ENCODE results near the gene ZFYVE28.

ZFYVE28 gene

DNA sequence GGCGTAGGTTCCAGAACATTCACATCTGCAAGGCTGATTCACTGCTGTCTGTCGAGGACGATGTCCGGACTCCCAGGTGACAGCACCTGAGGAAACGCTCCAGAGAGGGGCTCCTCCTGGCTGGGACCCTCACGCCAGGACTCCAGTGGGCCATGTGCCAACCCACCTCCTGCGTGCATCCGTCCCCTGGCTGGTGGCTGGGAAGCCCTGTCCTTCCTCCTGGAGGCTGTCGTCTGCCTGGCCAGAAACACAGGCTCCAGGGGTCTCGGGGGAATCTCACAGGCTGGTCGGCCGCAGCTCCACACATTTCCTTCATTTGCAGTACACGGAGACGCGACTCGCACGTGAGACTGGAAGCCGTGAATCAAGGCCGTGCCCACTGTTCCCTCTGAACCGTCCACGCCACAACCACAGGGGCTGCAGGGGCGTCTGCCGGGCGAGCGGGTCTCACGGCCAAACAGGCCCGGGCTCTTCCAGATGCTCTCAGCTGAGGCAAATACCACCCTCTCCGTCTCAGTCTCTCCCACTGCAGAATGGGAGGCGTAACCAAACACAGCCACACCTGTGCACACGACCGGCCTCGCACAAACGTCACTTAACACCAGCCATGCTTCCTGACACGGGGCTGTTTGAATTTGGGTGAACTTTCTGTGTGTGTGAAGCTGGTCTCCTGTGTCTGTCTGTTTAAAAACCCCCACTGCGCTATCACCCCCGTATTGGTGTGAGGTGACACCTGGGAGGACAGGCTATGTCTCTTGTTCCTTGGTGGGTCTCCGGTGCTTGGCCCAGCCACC is 117.8 kb downstream of the ZFYVE28 start:
- no peak for DNase-seq

DNA sequence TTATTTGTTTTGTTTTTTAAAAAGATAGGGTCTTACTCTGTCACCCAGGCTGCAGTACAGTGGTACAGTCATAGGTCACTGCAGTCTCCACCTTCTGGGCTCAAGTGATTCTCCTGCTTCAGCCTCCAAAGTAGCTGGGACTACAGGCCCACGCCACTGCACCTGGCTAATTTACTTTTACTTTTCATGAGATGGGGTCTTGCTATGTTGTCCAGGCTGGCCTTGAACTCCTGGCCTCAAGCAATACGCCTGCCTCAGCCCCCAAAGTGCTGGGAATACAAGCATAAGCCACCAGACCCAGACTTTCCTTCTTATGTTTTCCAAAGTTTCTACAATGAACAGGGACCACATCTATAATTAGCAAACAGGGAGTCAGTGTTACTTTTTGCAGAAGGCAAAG is 118.7 kb downstream of the ZFYVE28 start:
- DNase-seq: no peak

DNA sequence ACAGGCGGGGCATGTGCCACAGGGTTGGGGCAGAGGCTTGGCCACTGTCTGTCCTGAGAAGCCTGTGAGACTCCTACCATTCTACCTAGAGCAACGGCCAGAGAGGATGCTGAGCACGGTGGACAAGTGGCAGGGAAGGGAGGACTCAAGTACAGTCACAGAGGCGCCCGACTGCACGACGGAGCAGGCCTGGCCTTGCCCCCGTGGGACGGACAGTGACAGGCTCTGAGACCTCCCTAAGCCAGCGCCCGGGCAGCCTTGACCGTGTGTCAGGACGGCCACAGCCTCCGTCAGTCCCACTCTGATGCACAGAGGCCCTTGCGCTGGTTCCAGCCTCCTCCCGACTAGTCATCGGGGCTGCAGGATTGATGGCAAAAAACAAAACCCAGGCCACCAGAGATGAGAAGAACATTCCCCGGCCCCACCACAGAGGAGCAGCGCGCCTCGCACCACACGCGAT is 119.9 kb downstream of the ZFYVE28 start:
- no peak for DNase-seq

DNA sequence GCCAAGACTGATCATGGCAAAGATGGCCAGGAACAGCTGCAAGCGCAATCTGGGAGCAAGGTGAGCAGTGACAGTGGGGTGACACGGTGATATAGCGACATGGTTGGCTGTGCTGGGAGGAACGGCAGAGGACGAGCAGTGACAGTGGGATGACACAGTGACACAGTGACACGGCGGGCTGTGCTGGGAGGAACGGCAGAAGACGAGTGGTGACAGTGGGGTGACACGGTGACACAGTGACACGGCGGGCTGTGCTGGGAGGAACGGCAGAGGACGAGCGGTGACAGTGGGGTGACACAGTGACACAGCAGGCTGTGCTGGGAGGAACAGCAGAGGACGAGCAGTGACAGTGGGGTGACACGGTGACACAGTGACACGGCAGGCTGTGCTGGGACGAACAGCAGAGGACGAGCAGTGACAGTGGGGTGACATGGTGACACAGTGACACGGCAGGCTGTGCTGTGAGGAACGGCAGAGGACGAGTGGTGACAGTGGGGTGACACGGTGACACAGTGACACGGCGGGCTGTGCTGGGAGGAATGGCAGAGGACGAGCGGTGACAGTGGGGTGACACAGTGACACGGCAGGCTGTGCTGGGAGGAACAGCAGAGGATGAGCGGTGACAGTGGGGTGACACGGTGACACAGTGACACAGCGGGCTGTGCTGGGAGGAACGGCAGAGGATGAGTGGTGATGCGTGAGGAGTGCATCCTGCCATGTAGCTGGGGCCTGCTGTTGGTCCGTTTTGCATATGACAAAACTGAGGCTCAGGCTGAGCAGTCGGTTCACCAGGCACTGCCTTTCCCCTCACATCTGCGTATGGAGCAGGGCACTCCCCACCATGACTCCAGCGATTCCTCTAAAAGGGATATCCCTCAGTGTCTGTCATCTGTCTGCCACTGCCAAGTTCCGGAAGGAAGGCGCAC is 120.6 kb downstream of the ZFYVE28 start:
- no peak for DNase-seq

DNA sequence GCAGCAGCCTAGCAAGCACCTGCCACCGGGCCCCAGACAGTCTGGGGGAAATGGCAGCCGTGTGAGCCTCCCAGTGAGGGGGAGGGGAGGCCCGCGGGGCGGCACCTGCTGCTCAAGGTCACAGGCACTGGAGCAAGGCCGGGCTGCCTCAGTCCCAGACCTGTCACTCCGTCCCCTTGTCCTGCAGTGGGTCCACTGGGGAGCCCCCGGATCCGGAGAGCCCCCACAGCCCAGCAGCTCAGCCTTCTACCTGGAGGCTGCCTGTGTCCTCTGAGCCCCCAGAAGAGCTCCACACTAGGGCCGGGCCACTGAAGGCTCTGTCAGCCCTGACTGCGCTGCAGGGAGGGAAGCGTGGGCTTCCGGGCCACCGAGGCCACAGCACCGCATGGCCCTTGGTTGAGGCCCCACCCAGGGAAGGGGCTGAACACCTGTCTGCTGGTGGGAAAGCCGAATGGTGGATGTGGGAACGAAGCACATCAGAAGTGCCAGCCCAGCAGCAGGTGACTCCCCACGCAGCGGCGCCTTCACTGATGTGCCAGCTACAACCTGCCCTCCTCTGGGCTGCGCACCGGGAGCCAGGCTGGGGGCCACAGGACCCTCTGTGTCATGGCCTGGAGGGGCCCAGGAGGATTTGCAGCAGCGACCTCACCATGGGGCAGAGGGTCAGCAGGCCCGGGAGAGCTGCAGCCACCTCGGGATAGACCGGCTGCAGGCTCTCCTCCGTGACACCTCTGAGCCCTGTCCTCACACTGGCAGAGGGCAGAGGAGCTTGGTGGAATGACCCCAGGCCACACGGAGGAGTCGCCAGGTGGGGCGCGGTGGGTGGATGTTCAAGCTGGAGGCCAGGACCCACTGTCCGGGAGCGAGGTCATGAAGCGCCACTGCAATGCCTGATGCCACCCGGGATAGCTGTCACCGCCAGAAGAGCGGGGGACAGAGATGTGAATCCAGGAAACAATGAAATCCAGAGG is 121.5 kb downstream of the ZFYVE28 start:
- DNase-seq: no peak

DNA sequence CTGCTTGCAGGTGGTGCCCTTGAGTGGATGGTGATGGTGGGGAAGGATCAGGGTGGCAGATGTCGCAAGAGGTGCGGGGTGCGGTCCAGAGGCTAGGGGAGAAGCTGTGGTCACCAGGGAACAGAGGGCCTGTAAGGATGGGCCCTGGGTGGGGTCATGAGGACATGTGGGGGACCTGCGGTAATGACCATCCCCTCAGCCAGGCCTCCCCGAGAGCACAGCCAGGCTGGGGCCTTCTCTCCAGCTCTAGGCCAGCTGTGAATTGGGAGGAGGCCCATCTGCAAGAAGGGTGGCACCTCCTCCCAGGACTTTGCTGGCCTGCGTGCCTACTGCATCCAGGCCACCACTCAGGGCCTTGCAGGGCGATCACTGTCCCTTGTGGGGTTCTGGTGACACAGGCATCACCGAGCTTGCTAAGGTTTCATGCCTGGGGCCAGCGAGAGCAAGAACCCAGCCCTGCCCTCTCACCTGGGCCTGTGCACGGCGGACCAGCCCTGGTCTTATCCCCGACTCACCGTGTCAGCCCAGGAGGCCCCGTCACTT is 122.5 kb downstream of the ZFYVE28 start:
- DNase-seq: no peak

DNA sequence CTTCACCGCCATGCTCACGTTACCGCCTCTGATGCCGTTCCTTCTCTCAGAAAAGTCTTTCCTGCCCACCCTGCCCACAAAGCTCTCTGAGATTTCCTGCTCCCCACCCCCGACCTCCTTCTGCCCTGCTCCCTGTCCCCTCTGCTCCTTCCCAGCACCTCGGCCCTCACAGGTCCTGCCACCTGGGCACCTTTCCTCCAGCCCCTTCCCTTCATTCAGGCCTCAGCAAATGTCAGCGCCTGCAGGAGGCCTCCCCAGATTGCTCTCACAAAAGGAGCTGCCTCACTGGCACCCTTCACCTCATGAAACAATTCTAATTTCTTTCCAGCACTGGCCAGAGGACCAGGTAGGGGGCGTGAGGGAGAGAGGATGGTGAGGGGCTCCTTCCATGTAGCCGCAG is 122.9 kb downstream of the ZFYVE28 start:
- no peak for DNase-seq

DNA sequence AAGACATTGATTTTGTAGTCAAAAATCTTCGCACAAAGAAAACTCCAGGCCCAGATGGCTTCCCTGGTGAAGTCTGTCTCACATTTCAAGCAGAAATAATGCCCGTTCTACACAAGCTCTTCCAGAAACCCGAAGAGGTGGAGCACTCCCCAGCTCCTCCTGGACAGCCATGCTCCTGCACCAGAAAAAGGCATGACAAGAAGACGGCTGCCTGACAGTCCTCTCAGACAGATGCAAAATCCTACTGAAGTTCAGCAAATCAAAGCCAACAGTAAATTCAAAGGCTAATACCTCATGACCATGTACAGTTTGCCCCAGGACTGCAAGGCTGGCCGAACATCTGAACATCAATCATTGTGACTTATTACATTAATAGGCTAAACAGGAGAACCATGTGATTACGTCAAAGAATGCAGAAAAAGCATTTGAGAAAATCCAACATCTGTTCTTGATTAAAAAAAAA is 125.8 kb downstream of the ZFYVE28 start:
- no peak for DNase-seq

DNA sequence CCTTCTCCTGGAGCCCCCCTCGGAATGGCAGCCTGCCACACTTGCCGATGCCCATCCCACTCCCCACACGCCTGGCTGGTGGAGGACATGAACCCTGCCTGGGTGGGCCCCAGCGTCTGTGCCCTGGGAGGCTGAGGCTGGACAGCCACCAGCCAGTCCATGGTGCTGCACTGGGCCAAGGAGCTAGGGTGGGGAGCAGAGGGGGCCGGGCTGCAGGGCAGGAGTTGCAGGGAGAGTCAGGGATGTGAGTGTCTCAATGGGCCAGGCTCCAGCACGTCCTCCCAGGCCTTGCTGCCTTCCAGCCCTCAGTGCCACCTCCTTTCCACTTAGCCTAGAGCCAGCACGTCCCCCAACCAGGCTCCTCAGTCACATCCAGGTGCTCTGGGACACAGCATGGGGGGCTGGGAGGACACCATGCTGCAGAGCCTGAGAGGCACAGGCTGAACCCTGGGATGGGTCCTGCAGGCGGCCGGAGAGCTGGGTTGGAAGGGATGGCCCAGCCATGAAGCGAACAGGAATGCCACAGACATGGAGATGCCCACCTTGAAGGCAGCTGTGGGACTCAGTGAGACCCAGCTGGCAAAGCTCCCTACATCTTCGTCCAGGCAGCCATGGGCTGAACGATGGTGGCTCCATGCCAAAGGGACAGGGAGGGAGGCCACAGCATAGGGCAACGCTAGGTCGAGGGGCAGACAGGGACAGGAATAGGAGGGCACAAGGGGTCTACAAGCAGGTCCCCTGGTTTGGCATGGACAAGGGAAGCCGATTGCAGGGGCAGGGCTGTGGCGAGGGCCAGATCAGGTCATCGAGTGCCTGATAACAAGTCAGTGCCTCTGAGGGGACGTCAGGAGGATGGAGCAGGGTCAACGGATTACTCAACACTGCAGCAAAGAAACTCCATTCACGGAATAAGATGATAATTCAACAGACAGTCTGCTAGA is 126.5 kb downstream of the ZFYVE28 start:
- no peak for DNase-seq

DNA sequence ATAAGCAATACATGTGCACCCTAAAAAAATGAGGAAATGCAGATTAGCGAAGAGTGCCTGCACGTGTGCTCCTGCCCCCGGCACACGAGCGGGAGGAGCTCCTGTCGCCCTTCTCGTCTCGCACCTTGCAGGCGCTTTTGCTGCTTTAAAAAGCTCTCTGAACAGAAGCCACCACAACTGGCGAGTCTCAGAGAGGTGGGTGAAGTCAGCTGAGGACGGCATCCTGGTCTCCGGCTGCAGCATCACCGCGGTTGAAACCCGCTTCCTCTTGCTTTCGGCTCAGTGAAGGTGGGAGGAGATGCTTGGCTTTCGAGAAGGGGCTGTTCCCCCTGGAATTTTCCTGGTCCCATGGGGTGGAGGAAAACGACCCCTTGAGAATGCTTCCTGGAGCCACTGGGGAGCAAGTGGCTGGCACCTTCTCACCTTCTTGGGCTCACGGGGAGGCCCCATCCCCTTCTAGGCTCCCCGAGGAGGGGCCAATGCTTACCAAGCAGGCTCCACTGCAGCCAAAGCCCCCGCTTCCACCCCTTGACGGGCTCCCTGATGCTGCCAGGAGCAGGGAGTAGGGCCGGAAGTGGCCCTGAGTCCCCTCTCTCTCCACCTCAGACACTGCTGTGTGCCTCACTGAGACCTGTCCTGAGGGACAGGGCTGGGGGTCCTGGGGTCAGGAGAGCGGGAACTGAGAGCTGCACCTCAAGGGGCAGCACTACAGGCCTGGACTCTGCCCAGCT is 127.3 kb downstream of the ZFYVE28 start:
- peak; percentile 80 to 87 for DNase-seq

DNA sequence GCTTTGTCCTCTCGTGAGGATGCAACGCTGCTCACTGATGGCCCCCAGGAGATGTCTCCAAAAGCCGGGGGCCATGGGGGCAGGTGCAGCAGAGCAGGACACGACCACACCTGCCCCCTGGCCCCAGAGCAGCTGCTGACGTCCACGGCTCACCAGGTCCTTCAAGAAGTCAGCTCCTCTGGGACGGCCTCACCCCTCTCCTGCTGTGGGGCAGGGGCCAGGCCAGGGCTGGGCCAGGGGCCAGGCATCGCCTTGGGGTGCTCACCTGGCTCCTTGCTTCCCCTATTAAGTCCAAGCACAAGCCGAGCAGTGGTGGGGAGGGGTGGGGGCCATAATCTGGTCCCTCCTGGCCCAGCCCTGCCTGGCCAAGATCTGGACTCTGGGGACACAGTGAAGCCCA is 128.0 kb downstream of the ZFYVE28 start:
- no peak for DNase-seq

DNA sequence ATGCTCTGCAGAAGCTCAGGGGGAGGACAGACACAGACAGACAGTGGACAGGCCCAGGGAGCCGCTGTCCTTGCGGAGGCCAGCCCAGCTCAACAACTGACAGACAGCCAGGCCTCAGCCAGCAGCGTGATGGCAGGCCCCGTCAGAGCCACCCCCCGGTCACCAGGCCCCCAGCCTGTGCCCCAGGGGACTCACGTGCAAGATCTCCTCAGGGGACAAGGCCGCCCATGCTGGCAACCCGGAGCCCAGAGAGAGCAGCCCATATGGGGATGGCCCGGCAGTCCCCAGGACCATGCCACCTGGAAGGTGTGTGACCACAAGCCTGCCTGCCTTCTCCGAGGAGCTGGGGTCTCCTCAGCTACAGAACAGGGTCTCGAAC is 128.5 kb downstream of the ZFYVE28 start:
- no peak for DNase-seq

DNA sequence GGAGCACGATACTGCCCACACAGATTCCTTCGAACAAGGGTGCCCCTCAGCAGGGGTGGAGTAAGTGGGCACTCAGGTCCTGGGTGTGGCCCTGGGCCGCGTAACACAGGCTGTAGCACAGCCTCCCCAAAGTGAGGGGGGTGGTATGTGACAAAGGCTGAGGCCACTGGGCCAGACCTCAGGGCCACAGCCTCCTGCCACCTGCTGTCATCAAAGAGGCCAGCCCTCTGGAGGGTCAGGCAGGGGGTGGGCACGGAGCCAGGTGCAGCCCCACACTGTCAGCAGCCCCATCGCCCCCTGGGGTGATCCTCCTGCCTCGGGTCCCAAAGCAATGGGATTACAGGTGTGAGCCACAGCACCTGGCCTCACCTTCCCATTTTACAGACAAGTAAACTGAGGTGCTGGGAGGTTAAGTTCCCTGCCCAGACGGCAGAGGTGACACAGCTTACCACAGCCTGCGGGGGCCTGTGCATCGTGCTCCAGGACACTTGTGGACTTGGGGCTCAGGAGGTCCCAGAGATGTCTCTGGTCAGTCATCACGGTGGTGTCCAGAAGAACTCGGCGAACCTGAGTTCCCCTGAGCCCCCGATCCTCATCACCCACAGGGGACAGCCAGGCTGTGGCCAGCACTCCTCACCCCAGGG is 129.0 kb downstream of the ZFYVE28 start:
- DNase-seq: no peak

DNA sequence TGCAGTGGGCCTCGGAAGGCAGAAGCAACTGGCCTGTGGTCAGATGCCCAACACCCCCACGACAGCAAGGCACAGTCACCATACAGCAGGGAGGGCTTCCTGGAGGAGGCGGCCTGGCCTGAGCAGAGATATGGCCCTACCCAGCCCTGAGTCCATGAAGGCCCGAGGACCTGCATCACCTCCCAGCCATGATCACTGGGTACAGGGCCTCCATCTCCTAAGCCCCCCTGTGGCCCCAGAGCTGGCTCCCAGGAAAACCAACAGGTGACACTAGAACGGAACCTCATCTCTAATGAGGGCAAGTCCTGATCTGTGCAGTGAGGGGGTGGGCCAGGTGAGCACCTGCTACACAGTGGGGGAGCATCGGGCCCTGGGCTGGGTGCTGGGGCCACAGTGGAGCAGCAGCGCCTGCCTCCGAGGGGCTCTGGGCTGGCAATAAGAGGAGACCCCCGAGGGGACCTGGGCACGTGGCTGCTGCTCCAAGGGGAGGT is 130.3 kb downstream of the ZFYVE28 start:
- no peak for DNase-seq

DNA sequence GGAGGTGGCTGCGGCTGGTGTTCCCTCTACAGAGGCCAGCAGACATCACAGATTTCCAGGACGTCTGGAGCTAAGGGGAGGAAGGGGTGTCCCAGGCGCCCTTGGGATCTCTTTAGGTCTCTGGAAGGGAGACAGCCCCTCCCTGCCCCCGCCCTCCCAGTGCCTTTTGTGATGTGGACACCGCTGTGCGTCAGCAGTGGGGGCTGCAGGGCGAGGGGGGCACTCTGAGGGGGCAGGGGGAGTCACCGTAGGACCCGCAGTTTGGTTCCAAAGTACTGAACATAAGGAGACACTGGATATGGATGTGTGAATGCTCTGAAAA is 130.9 kb downstream of the ZFYVE28 start:
- DNase-seq: no peak

DNA sequence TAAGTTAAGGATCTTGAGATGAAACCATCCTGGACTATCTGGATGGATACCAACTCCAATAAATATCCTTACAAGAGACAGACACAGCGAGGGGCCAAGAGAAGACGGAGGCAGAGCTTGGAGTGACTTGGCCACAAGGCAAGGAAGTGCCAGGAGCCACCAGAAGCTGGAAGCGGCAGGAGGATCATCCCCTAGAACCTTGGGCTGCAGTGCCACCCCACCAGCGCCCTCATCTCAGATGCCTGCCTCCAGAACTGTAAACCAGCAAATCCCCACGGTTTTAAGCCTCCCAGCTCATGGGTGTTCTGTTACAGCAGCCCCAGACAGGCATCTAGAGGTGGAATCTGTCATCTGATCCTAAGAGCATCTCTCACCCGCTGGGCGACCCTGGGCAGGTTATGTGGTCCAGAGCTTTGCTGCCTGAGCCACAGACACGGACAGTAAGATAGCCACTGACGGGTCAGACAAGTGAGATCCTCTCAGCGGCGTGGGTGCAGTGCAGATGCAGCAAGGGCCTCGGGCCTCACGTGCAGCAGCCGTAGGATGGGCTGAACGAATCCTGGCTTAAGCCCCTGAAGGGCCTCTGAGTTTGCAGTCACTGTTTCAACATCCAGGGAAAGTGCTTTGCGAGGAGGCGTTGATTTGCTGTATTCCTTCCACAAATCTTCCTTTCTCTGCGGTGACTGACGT is 131.4 kb downstream of the ZFYVE28 start:
- DNase-seq: no peak

DNA sequence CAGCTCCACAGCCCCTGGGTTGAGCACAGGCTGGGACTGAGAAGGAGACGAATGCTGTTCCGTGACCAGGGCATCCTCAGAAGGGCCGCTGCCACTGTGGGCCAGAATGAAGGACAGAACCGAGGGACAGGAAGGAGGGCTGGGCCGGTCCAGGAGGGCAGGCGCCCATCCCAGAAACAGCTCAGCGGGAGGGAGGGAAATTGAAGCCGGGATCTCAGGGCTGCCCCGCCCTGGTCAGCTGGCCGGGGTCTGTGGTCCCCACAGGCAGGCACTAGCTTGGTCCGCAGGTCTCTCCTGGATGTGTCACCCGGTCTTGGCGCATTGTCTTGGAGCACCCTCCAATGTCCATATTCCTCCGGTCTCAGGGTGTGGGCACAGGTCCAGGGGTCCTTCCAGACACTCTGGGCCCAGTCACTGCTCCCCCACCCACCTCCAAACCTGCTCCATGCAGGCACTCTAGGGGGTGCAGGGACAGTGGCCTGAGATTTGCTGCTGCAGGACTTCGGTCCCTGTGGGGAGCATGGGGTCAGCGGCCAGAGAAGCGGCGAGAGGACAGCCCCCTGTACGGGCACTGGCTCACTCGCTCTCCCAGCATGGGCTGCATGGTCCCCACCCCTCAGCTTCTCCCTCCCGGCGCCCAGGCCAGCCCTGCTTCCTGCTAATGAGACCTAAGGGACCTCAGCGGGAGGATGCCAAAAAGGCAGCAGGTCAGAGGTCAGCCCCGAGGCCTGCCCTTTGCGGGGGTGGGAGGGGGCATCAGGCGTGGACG is 132.6 kb downstream of the ZFYVE28 start:
- DNase-seq: no peak

DNA sequence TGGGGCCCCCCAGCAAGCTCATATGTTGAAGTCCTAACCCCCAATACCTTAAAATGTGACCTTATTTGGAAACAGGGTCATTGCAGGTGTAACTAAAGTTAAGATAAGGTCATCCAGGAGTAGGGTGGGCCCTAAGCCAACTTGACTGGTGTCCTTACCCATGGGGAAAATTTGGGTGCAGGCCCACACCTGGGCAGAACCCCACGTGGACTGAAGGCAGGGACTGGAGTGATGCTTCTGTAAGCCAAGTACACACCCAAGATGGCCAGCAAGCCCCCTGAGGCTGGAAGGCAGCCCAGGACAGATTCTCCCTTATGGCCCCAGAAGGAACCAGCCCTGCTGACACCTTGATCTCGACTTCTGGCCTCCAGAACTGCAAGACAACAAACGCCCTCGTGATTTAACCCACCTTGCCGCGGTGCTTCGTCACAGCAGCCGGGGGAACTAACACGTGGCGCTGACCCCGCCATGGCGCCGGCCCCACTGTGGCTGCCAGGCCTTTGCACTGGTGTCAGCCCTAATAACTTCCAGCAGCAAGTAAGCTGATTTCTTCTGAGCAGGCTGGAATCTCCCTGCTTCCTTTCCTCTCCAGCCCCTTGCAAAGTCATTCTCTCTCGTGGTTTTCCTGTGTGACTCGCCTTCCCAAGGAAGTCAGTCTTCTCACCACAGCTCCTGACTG is 133.4 kb downstream of the ZFYVE28 start:
- no peak for DNase-seq

Measured in CD4-positive, alpha-beta T cell treated with Interleukin-1 beta for 1 hour (primary cell).